Tibial artery (tissue), 4 donors: Measurements from ENCODE around the gene HACD3.

Experiments
- DNase-seq, 2 donors: peaks; one replicate each; pipeline ENCODE4 v3.0.0-alpha.2; 2019
- H3K27ac ChIP-seq, 2 donors: fragments of 200-600 bp; sonication (generic) in 1 of 2; 1 replicate in 1 of 2; 2 replicates in 1 of 2; pipeline ENCODE4 v1.5.1; 2018 to 2019; ENCODE audit warnings: mild to moderate bottlenecking in 1 of 2
- H3K27me3 ChIP-seq, 2 donors: fragments of 200-600 bp; sonication (generic) in 1 of 2; one replicate each; pipeline versions ENCODE4 v1.5.1 to v1.6.0; 2016 to 2019
- H3K36me3 ChIP-seq, 3 donors: fragments of 200-600 bp; sonication (generic) in 2 of 3; one replicate each; pipeline ENCODE4 v1.5.1; 2016 to 2019; ENCODE audit warnings: mild to moderate bottlenecking in 2 of 3
- H3K4me1 ChIP-seq, 4 donors: fragments of 200-600 bp; sonication (generic) in 2 of 4; 1 replicate in 3 of 4; 2 replicates in 1 of 4; pipeline ENCODE4 v1.5.1; 2016 to 2019
- H3K4me3 ChIP-seq, 2 donors: fragments of 200-600 bp; sonication (generic) in 1 of 2; 1 replicate in 1 of 2; 2 replicates in 1 of 2; pipeline ENCODE4 v1.5.1; 2018 to 2019; ENCODE audit warnings: mild to moderate bottlenecking in 2 of 2
- H3K9me3 ChIP-seq, 3 donors: fragments of 200-600 bp; sonication (generic) in 1 of 3; one replicate each; pipeline ENCODE4 v1.5.1; 2016 to 2019
- intact Hi-C: fragments of 100-400 bp; cut with DNase I; formaldehyde crosslinking; loops from one replicate; pipeline ENCODE4 v1.15.0; 2023; ENCODE audit warnings: low total_unique reads
- TF ChIP-seq, protein P1 (sequence below), 2 experiments: fragments of 200-600 bp in 1 of 2; fragments of 450-650 bp in 1 of 2; IDR thresholded peaks; one replicate each; pipeline ENCODE4 v1.5.1; 2017 to 2019; ENCODE audit warnings: antibody characterized with exemption in 2 of 2, mild to moderate bottlenecking in 1 of 2, moderate library complexity in 1 of 2

Gene HACD3

DNA sequence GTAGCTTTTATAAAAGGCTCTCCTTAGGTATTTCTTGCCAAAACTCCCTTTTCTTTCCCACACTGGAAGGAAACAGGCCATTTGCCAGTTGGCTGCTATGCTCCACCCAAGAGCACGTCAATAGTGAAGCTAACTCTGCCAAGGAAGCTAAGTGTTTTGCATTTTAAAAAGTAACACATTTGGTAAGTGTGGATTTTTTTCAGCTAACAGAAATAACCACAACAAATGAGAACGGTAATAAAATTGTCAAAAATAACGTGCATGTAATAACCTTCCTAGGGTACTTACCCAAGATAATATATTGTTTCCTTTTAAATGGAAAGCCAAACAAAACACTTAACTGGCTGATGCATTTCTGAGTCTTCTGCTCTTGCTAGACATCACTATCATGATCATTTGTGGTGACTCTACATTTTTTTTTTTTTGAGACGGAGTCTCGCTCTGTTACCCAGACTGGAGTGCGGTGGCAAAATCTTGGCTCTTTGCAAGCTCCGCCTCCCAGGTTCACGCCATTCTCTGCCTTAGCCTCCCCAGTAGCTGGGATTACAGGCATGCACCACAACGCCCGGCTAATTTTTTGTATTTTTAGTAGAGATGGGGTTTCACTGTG lies 17.4 kb upstream of the HACD3 start:
- DNase-seq, result peak; percentile 65 to 79
- H3K4me1 ChIP-seq, result peaks cover 0 to 48% (median 25%) of the 10 kb centered on the region in 4 donors
- H3K9me3 ChIP-seq, result no peaks in the 10 kb centered on the region
- peak overlapping the region; percentile 15 to 25 for H3K4me3 ChIP-seq
- H3K27me3 ChIP-seq, result no peaks in the 10 kb centered on the region
- TF ChIP-seq, protein P1, sequence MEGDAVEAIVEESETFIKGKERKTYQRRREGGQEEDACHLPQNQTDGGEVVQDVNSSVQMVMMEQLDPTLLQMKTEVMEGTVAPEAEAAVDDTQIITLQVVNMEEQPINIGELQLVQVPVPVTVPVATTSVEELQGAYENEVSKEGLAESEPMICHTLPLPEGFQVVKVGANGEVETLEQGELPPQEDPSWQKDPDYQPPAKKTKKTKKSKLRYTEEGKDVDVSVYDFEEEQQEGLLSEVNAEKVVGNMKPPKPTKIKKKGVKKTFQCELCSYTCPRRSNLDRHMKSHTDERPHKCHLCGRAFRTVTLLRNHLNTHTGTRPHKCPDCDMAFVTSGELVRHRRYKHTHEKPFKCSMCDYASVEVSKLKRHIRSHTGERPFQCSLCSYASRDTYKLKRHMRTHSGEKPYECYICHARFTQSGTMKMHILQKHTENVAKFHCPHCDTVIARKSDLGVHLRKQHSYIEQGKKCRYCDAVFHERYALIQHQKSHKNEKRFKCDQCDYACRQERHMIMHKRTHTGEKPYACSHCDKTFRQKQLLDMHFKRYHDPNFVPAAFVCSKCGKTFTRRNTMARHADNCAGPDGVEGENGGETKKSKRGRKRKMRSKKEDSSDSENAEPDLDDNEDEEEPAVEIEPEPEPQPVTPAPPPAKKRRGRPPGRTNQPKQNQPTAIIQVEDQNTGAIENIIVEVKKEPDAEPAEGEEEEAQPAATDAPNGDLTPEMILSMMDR (IDR thresholded peaks at IDR 0.05), result no peak
- H3K27ac ChIP-seq, result peak overlapping the region; percentile 24 to 69
- intact Hi-C loops, result no loop called here
- peaks cover 10 to 34% (median 14%) of the 10 kb centered on the region in 3 donors for H3K36me3 ChIP-seq

DNA sequence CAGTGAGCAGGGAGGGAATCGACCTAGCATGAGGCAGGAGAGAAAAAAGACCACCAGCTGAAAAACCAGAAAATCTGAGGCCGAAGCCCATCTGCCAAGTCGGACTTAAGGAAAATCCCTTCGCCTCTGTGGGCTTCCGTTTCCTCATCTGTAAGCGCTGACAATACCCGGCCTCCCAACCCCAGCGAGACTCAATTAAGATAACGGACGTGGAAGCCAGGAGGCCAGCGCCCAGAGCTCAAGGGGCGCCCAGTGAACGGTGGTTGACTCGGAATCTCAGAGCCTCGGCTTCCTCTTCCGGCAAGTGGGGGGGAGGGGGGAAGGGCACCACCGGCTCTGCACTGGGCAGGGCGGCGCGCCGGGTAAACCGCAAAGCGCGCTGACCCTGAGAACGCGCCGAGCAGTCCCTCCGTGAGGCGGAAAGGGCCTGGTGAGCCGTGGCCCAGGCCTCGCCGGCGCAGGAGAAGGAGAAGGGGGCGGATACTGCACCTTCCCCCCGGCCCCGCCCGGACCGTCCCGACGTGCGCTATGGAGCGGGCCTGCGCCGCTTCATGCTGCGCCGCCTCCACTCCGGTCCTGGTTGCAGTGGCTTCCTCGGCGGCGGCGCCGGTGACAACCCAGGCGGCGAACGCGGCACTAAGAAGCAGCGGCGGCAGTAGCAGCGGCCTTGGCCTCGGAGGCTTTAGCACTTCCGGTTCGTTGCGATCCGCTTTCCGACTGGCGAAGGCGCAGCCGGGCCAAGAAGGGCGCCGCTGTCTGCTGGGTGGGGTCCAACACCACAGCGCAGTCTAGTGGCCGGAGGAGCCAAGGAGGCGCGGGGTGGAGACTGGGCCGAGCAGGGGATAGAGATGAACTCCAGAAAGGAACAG lies 13.0 kb upstream of the HACD3 start, which contains the start of gene DPP8:
Gene DPP8, minus strand, starts transcription at position 693 of the 869 bp plus-strand sequence. CDS start 5,136 bp downstream, outside the sequence.
- Histone ChIP-seq H3K36me3 (peaks cover 0 to 5% (median 0%) of the 10 kb centered on the region in 3 donors), H3K27ac (peak within 1 kb of the TSS; percentile 83 to 86), H3K27me3 (no peaks in the 10 kb centered on the region), H3K9me3 (no peaks in the 10 kb centered on the region), H3K4me1 (peaks cover 0 to 42% (median 24%) of the 10 kb centered on the region in 4 donors), H3K4me3 (peak within 1 kb of the TSS; percentile 87 to 93)
- TF ChIP-seq, protein P1 (IDR thresholded peaks at IDR 0.05), result peak; percentile 60 to 85
- intact Hi-C loops, result no loop called here
- DNase-seq, result peak; percentile 90 to 94

- intact Hi-C loops, result no loop called here
- Histone ChIP-seq H3K27me3 (no peaks in the 10 kb centered on the region), H3K4me3 (peak overlapping the region; percentile 87 to 93), H3K9me3 (no peaks in the 10 kb centered on the region), H3K27ac (peak overlapping the region in 1 of 2 donors; percentile 86), H3K36me3 (peaks cover 0 to 5% (median 0%) of the 10 kb centered on the region in 3 donors), H3K4me1 (peaks cover 0 to 36% (median 20%) of the 10 kb centered on the region in 4 donors)
- TF ChIP-seq, protein P1 (IDR thresholded peaks at IDR 0.05), result no peak
- no peak for DNase-seq
These were observed 12.4 kb upstream of the HACD3 start for GRCh38 chr15:65517866-65518207.

- H3K4me3 ChIP-seq, result no peak overlapping the region
- H3K36me3 ChIP-seq, result peaks cover 0 to 5% (median 0%) of the 10 kb centered on the region in 3 donors
- H3K27me3 ChIP-seq, result no peaks in the 10 kb centered on the region
These were observed 11.5 kb upstream of the HACD3 start for GRCh38 chr15:65518633-65519285.

DNA sequence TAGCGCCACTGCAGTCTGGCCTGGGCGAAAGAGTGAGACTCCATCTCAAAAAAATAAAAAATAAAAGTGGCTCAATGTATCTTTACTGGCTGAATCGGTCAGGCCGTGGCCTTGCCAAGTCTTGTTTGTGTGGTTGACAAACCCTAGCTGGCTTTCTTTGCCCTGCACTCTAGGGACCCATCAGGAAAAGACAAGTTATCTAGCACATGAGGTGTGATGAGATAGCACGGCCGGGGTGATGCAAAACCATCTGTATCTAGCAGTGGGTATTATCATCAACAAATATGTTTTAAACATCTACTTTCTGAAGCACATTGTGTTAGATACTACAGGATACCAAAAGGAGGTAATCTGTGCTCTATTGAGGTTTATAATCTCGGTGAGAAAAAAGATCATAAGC lies 8.9 kb upstream of the HACD3 start:
- no peak overlapping the region for H3K27ac ChIP-seq
- H3K4me1 ChIP-seq, result peaks cover 0 to 6% (median 4%) of the 10 kb centered on the region in 4 donors
- no peak overlapping the region for H3K4me3 ChIP-seq
- no peaks in the 10 kb centered on the region for H3K27me3 ChIP-seq
- TF ChIP-seq, protein P1 (IDR thresholded peaks at IDR 0.05), result no peak
- no peaks in the 10 kb centered on the region for H3K9me3 ChIP-seq
- intact Hi-C loops, result no loop called here
- H3K36me3 ChIP-seq, result peaks cover 0 to 5% (median 0%) of the 10 kb centered on the region in 3 donors
- DNase-seq, result no peak

More at GRCh38 chr15:65518633-65519285, 11.5 kb upstream of the HACD3 start:
- no peak overlapping the region for H3K27ac ChIP-seq
- no peaks in the 10 kb centered on the region for H3K9me3 ChIP-seq
- TF ChIP-seq, protein P1 (IDR thresholded peaks at IDR 0.05), result no peak
- DNase-seq, result no peak
- intact Hi-C loops, result no loop called here
- peaks cover 0 to 29% (median 17%) of the 10 kb centered on the region in 4 donors for H3K4me1 ChIP-seq
